IMR-90 (cell line): ENCODE measurements around the gene SMARCD1. TPM values are rescaled to one million over a fixed set of nuclear protein-coding genes. Genes with fewer than 3 reads are reported as not detected.

Source experiments
- ATAC-seq: fragments of 200-7000 bp; cut with Tn5 transposase; 2 replicates; pipeline ENCODE4 v1.9.1; 2020; ENCODE audit warnings: low read depth, mild to moderate bottlenecking, moderate library complexity
- BruUV-seq: library from RNA; stranded (reverse); fragments of 400-500 nt; replicated peaks from 2 replicates; lab custom pipeline; 2021; lab: Mats Ljungman, UMichigan
- CTCF ChIA-PET: fragments of 300-600 bp; formaldehyde crosslinking; extraction: SDS; loops from one replicate; lab custom pipeline; 2021; ENCODE audit warnings: antibody characterized with exemption; lab: Yijun Ruan, JAX
- POLR2A ChIA-PET: fragments of 300-600 bp; sonication (Branson Sonifier 250); formaldehyde crosslinking; loops from one replicate; lab custom pipeline; 2022; ENCODE audit warnings: antibody characterized with exemption; ENCODE audit not compliant: unreplicated experiment; lab: Charles Lee
- DNase-seq: peaks from one replicate; pipeline ENCODE4 v3.0.0; 2013
- H2AFZ ChIP-seq: replicated peaks from 2 replicates; pipeline ENCODE3; 2013; ENCODE audit warnings: low read length, mild to moderate bottlenecking; ENCODE audit not compliant: poor library complexity
- H2AK5ac ChIP-seq: 2 replicates; pipeline ENCODE4 v1.6.1; 2013; ENCODE audit warnings: low read depth, low read length, inconsistent platforms
- H2AK9ac ChIP-seq: replicated peaks from 2 replicates; pipeline ENCODE3; 2013; ENCODE audit warnings: mild to moderate bottlenecking, low read depth, low read length, moderate library complexity; ENCODE audit not compliant: poor library complexity
- H2BK120ac ChIP-seq: 2 replicates; pipeline ENCODE4 v1.6.1; 2013; ENCODE audit warnings: low read depth, low read length, inconsistent platforms
- H2BK15ac ChIP-seq: 3 replicates; pipeline ENCODE4 v1.6.1; 2013; ENCODE audit warnings: low read depth, low read length, inconsistent platforms
- H2BK20ac ChIP-seq: 2 replicates; pipeline ENCODE4 v1.6.1; 2013; ENCODE audit warnings: low read depth, mild to moderate bottlenecking, inconsistent platforms, low read length, moderate library complexity
- H2BK5ac ChIP-seq: 2 replicates; pipeline ENCODE4 v1.6.1; 2013; ENCODE audit warnings: mild to moderate bottlenecking, low read depth, low read length, inconsistent platforms; ENCODE audit not compliant: poor library complexity, severe bottlenecking
- H3K14ac ChIP-seq: replicated peaks from 2 replicates; pipeline ENCODE4 v1.6.1; 2013; ENCODE audit warnings: low read depth, low read length, inconsistent platforms
- H3K18ac ChIP-seq: 2 replicates; pipeline ENCODE4 v1.6.1; 2013; ENCODE audit warnings: low read depth, low read length, control low read depth
- H3K23ac ChIP-seq: 2 replicates; pipeline ENCODE4 v1.6.1; 2013; ENCODE audit warnings: low read depth, low read length, inconsistent platforms
- H3K27ac ChIP-seq: 2 replicates; pipeline ENCODE4 v1.5.1; 2013; ENCODE audit warnings: mild to moderate bottlenecking, control low read depth, low read length; ENCODE audit not compliant: insufficient read depth
- H3K27me3 ChIP-seq: 2 replicates; pipeline ENCODE4 v1.6.1; 2013; ENCODE audit warnings: low read length; ENCODE audit not compliant: control insufficient read depth, insufficient read depth
- H3K36me3 ChIP-seq: 2 replicates; pipeline ENCODE4 v1.6.1; 2013; ENCODE audit warnings: low read length, mixed read lengths; ENCODE audit not compliant: control insufficient read depth, insufficient read depth
- H3K4ac ChIP-seq: 2 replicates; pipeline ENCODE4 v1.6.1; 2013; ENCODE audit warnings: low read depth, low read length, inconsistent platforms
- H3K4me1 ChIP-seq: 2 replicates; pipeline ENCODE4 v1.6.1; 2013; ENCODE audit warnings: low read length, mixed read lengths; ENCODE audit not compliant: control insufficient read depth, insufficient read depth
- H3K4me2 ChIP-seq: 2 replicates; pipeline ENCODE4 v1.6.1; 2013; ENCODE audit warnings: low read depth, mild to moderate bottlenecking, control low read depth, low read length, moderate library complexity
- H3K4me3 ChIP-seq: 2 replicates; pipeline ENCODE4 v1.5.1; 2013; ENCODE audit warnings: low read depth, mild to moderate bottlenecking, control low read depth, low read length, moderate library complexity; ENCODE audit not compliant: insufficient read depth
- H3K56ac ChIP-seq: 2 replicates; pipeline ENCODE4 v1.6.1; 2013; ENCODE audit warnings: low read length, inconsistent platforms; ENCODE audit not compliant: insufficient read depth; ENCODE audit errors: extremely low read depth
- H3K79me1 ChIP-seq, 2 experiments: 2 replicates each; pipeline ENCODE4 v1.6.1; 2013; ENCODE audit warnings: low read length in 2 of 2, inconsistent platforms in 1 of 2, low read depth in 1 of 2
- H3K9ac ChIP-seq: 2 replicates; pipeline ENCODE4 v1.6.1; 2013; ENCODE audit warnings: low read depth, low read length, control low read depth
- H3K9me1 ChIP-seq: 2 replicates; pipeline ENCODE4 v1.6.1; 2013; ENCODE audit warnings: low read length, inconsistent platforms; ENCODE audit not compliant: insufficient read depth
- H3K9me3 ChIP-seq: 2 replicates; pipeline ENCODE4 v1.6.1; 2013; ENCODE audit warnings: low read length; ENCODE audit not compliant: control insufficient read depth, insufficient read depth
- H4K20me1 ChIP-seq: 2 replicates; pipeline ENCODE4 v1.6.1; 2013; ENCODE audit warnings: low read length, inconsistent platforms; ENCODE audit not compliant: insufficient read depth
- H4K5ac ChIP-seq: 2 replicates; pipeline ENCODE4 v1.6.1; 2013; ENCODE audit warnings: mild to moderate bottlenecking, low read depth, low read length, control low read depth
- H4K8ac ChIP-seq, 2 experiments: 2 replicates each; pipeline ENCODE4 v1.6.1; 2013; ENCODE audit warnings: low read depth in 2 of 2, low read length in 2 of 2, control low read depth in 1 of 2, inconsistent platforms in 1 of 2
- H4K91ac ChIP-seq: 2 replicates; pipeline ENCODE4 v1.6.1; 2013; ENCODE audit warnings: low read depth, low read length, inconsistent platforms; ENCODE audit not compliant: insufficient read depth
- FOS ChIP-seq: fragments of 150-350 bp; IDR thresholded peaks from 2 replicates; pipeline ENCODE4 v1.6.1; 2016; ENCODE audit warnings: low read depth, low read length
- USF2 ChIP-seq: fragments of 150-350 bp; IDR thresholded peaks from 2 replicates; pipeline ENCODE4 v1.6.1; 2017; ENCODE audit warnings: mild to moderate bottlenecking, antibody characterized with exemption, low read length, low read depth
- WGBS, 2 experiments: methylation state at CpG; one replicate each; pipeline versions ENCODE4 v1.1.5 to v1.1.7; 2013; ENCODE audit warnings: missing lambda C conversion rate in 2 of 2; ENCODE audit not compliant: insufficient read length in 1 of 2; ENCODE audit errors: extremely low coverage in 2 of 2; 5-methylcytosine and 5-hydroxymethylcytosine counted together
- dilution Hi-C: fragments of 300-500 bp; cut with HindIII; formaldehyde crosslinking; loops from one replicate; pipeline ENCODE4 v1.14.3; 2018; ENCODE audit warnings: low sequenced_read_pairs; ENCODE audit not compliant: unreplicated experiment
- in situ Hi-C: fragments of 300-500 bp; cut with MboI; formaldehyde crosslinking; loops from 3 replicates; pipeline ENCODE4 v1.14.3; 2019; ENCODE audit warnings: low sequenced_read_pairs, inconsistent platforms, mixed read lengths
- intact Hi-C: fragments of 100-400 bp; cut with micrococcal nuclease; formaldehyde crosslinking; loops from 2 replicates; pipeline ENCODE4 v1.10.0; 2022
- polyA plus RNA-seq, 3 experiments: library from polyadenylated mRNA; depleted of rRNA; stranded (reverse); fragments of >200 nt; gene quantifications; 2 replicates each; pipeline ENCODE4 v1.2.3, GENCODE V29; 2012; ENCODE audit warnings: low replicate concordance in 1 of 3
- total RNA-seq: library from RNA; depleted of rRNA; stranded (reverse); fragments of >200 nt; gene quantifications from 2 replicates; pipeline ENCODE4 v1.2.3, GENCODE V29; 2012

Gene SMARCD1
- total and polyA plus RNA-seq, 2 of the 4 experiments (the other 2 are of a cell fraction) = 28.1 to 47.9 TPM

- Histone ChIP-seq H4K20me1 (0 out of 2 replicates have a peak, but pooled peaks cover 5% of the 10 kb centered on the region), H3K79me1 (peaks cover 0 to 11% of the 10 kb centered on the region in 2 experiments; a peak in 1 of 4 replicates), H3K27ac (no peak within 1 kb of the TSS), H2BK5ac (no peak within 1 kb of the TSS), H4K8ac (no peak within 1 kb of the TSS), H3K14ac (no peak within 1 kb of the TSS), H3K18ac (no peak within 1 kb of the TSS), H4K5ac (no peak within 1 kb of the TSS), H3K9me3 (no peaks in the 10 kb centered on the region), H2BK15ac (no peak within 1 kb of the TSS), H3K4me3 (no peak within 1 kb of the TSS), H3K56ac (no peak within 1 kb of the TSS), H3K4me2 (no peak within 1 kb of the TSS), H3K4ac (no peak within 1 kb of the TSS), H3K23ac (no peak within 1 kb of the TSS), H2BK120ac (no peak within 1 kb of the TSS), H2AK9ac (peak within 1 kb of the TSS; percentile 20), H3K9ac (no peak within 1 kb of the TSS), H3K27me3 (peaks cover 4% of the 10 kb centered on the region; the same call in 1 of the 2 replicates), H3K9me1 (no peaks in the 10 kb centered on the region), H2BK20ac (no peak within 1 kb of the TSS), H3K4me1 (no peaks in the 10 kb centered on the region), H3K36me3 (peaks cover 20% of the 10 kb centered on the region), H2AK5ac (0 out of 2 replicates have a peak within 1 kb of the TSS, but pooled peaks have one; percentile 38), H2AFZ (peak within 1 kb of the TSS; percentile 18), H4K91ac (no peak within 1 kb of the TSS)
- ATAC-seq (peak; percentile 77), DNase-seq (peak; percentile 28)
- in situ Hi-C loops (no loop called here), intact Hi-C loops (no loop called here), dilution Hi-C loops (no loop called here)
- ChIA-PET CTCF (interaction anchor here (0.6 to 1.1 kb wide), 3 partner anchors 8 to 217 kb away, joined by 3 to 4 read pairs (median 3); partner anchors contain the start of gene COX14), POLR2A (no interaction called here)
- no TSS peak for BruUV-seq
- WGBS, 2 experiments = 8% methylated on average over 2 of the region's 13 CpGs; no CpG with 5 or more reads in 1 of the 2 experiments
- TF ChIP-seq USF2 (peak; percentile 39; the same call in 1 of the 2 replicates), FOS (no peak)
Measured at GRCh38 chr12:50103767-50104321, 18.7 kb downstream of the SMARCD1 start, which contains the start of gene GPD1. GPD1 (plus strand) TSS chr12:50104008; CDS start chr12:50104051, 43 bp downstream.
